Measurements from ENCODE around the gene GAK.
"Not testable (repeated sequence)": the region's sequence is repeated elsewhere in the genome, so short reads cannot be mapped to it uniquely, and the experiment has no call there.

Gene GAK

DNA sequence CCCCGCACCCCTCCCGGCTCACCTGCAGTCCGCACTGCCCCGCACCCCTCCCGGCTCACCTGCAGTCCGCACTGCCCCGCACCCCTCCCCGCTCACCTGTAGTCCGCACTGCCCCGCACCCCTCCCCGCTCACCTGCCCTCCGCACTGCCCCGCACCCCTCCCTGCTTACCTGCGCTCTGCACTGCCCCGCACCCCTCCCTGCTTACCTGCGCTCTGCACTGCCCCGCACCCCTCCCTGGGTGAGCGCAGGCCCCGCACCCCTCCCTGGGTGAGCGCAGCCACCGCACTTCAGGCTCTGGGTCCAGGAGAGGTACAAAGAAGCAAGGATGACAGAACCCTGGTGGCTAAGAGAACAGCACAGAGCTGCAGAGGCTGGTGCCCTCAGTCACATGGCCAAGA lies 4.5 kb downstream of the GAK start:
- not testable (repeated sequence) for H3K4me3 ChIP-seq (ENCODE audit: low read depth in 1 of 2, low read length in 2 of 2); H3K27ac ChIP-seq (ENCODE audit: low read depth, low read length); H3K9me3 ChIP-seq (ENCODE audit: low read length); H3K27me3 ChIP-seq (ENCODE audit: control insufficient read depth in 1 of 2, insufficient read depth in 2 of 2, low read length in 2 of 2); H3K36me3 ChIP-seq (ENCODE audit: insufficient read depth, low read length); H3K9ac ChIP-seq (ENCODE audit: low read length)
- peaks cover 29% of the 10 kb centered on the region for H3K4me1 ChIP-seq (ENCODE audit: insufficient read depth, low read length)

DNA sequence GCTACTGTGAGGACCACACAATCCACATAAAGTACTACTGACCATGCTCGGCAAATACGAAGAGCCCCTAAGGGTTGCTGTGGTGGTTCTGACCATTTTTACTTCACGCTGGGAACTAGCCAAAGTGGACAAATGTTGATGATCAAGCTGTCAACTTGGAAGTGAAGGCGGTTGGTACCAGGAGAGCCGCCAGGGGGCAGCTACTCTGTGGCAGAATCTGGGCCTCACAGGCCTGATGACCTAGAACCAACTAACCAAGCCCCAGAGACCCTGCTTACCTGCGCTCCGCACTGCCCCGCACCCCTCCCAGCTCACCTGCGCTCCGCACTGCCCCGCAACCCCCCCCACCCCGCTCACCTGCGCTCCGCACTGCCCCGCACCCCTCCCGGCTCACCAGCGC lies 5.6 kb downstream of the GAK start:
- H3K9me3 ChIP-seq (ENCODE audit: low read length), result no peaks in the 10 kb centered on the region
- peaks cover 30% of the 10 kb centered on the region for H3K4me1 ChIP-seq (ENCODE audit: insufficient read depth, low read length)
- H3K27me3 ChIP-seq (ENCODE audit: control insufficient read depth in 1 of 2, insufficient read depth in 2 of 2, low read length in 2 of 2), result no peaks in the 10 kb centered on the region
- no peak overlapping the region for H3K27ac ChIP-seq (ENCODE audit: low read depth, low read length)
- no peaks in the 10 kb centered on the region for H3K36me3 ChIP-seq (ENCODE audit: insufficient read depth, low read length)
- no peak overlapping the region for H3K4me3 ChIP-seq (ENCODE audit: low read depth in 1 of 2, low read length in 2 of 2)
- H3K9ac ChIP-seq (ENCODE audit: low read length), result no peak overlapping the region

DNA sequence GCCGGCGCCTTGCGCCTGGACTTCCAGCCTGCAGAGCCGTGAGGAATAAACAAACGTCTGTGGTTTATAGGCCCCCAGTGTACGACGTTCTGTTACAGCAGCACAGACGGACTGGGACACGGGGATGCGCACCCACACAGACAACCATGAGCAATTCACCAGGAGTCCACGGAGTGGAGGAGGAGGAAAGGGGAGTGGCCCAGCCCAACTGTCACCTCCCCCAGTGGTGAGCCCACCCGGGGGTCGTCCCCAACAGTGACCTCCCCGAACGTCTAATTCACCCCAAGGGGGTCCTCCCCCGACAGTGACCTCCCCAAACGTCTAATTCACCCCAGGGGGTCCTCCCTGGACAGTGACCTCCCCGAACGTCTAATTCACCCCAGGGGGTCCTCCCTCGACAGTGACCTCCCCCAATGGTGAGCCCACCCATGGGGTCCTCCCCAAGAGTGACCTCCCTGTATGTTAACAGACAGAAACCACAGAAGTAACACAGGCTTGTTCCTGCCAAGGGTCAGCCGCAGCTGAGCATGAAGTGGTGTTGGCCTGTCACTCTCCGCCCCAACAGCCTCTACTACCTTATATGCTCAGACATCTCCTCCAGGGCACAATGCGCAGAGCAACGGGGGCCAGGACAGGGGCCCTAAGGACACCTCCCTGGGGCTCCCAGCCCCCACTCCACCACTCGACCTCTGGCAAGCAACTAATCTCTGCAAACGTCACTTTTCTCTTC lies 6.2 kb downstream of the GAK start:
- Histone ChIP-seq H3K9ac (ENCODE audit: low read length) (no peak overlapping the region), H3K27ac (ENCODE audit: low read depth, low read length) (no peak overlapping the region), H3K27me3 (ENCODE audit: control insufficient read depth in 1 of 2, insufficient read depth in 2 of 2, low read length in 2 of 2) (no peaks in the 10 kb centered on the region), H3K4me1 (ENCODE audit: insufficient read depth, low read length) (peaks cover 32% of the 10 kb centered on the region), H3K36me3 (ENCODE audit: insufficient read depth, low read length) (no peaks in the 10 kb centered on the region), H3K9me3 (ENCODE audit: low read length) (no peaks in the 10 kb centered on the region), H3K4me3 (ENCODE audit: low read depth in 1 of 2, low read length in 2 of 2) (no peak overlapping the region)

DNA sequence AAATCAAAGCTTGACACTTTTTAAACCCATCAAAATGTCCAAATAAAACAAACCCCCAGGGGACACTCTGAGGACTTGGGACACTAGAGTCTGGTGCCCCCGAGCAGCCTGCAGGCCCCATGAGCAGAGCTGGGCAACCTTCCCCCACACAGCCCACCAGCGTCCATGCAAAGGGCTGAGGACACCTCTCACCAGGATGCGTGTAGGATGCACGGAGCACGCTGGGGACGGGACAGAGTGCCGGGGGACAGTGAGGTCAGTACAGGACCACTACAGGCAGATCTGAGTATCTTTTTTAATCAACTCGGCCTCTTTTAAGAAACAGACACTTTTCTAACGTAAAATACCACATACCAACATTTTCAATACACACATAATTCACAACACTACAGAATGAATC lies 6.9 kb downstream of the GAK start:
- Histone ChIP-seq H3K4me3 (ENCODE audit: low read depth in 1 of 2, low read length in 2 of 2) (no peak overlapping the region), H3K27ac (ENCODE audit: low read depth, low read length) (no peak overlapping the region), H3K9ac (ENCODE audit: low read length) (no peak overlapping the region), H3K9me3 (ENCODE audit: low read length) (no peaks in the 10 kb centered on the region), H3K36me3 (ENCODE audit: insufficient read depth, low read length) (no peaks in the 10 kb centered on the region), H3K4me1 (ENCODE audit: insufficient read depth, low read length) (peaks cover 26% of the 10 kb centered on the region), H3K27me3 (ENCODE audit: control insufficient read depth in 1 of 2, insufficient read depth in 2 of 2, low read length in 2 of 2) (no peaks in the 10 kb centered on the region)

DNA sequence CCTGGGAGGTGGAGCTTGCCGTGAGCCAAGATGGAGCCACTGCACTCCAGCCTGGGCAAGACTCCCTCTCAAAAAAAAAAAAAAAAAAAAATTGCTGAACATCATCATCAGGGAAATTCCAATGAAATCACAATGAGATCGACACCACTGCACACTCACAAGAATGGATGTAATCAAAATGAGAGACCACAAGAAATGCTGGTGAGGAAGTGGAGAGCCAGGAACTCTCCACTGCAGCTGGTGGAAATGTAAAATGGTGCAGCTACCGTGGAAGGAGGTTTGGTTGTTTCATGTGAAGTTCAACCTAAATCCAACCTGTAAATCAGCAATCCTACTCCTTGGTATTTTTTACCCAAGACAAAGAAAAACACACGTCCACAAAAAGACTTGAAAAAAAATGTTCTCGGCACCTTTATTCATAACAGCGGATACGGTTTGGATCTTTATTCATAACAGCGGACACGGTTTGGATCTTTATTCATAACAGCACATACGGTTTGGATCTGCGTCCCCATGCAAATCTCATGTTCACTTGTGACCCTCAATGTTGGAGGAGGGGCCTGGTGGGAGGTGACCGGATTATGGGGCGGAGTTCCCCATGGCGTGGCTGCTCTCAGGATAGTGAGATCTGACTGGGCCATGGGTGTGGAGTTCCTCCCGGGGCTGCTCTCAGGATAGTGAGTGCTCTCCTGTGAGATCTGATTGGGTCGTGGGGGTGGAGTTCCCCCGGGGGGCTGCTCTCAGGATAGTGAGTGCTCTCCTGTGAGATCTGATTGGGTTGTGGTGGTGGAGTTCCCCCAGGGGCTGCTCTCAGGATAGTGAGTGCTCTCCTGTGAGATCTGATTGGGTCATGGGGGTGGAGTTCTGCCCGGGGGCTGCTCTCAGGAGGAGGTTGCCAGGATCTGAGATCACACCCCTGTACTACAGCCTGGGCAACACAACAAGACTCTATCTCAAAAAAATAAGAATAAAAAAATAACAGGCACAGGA lies 7.7 kb downstream of the GAK start:
- H3K9me3 ChIP-seq (ENCODE audit: low read length), result no peaks in the 10 kb centered on the region
- H3K4me3 ChIP-seq (ENCODE audit: low read depth in 1 of 2, low read length in 2 of 2), result no peak overlapping the region
- no peak overlapping the region for H3K9ac ChIP-seq (ENCODE audit: low read length)
- H3K27ac ChIP-seq (ENCODE audit: low read depth, low read length), result no peak overlapping the region
- no peaks in the 10 kb centered on the region for H3K36me3 ChIP-seq (ENCODE audit: insufficient read depth, low read length)
- H3K4me1 ChIP-seq (ENCODE audit: insufficient read depth, low read length), result peaks cover 19% of the 10 kb centered on the region
- H3K27me3 ChIP-seq (ENCODE audit: control insufficient read depth in 1 of 2, insufficient read depth in 2 of 2, low read length in 2 of 2), result no peaks in the 10 kb centered on the region

DNA sequence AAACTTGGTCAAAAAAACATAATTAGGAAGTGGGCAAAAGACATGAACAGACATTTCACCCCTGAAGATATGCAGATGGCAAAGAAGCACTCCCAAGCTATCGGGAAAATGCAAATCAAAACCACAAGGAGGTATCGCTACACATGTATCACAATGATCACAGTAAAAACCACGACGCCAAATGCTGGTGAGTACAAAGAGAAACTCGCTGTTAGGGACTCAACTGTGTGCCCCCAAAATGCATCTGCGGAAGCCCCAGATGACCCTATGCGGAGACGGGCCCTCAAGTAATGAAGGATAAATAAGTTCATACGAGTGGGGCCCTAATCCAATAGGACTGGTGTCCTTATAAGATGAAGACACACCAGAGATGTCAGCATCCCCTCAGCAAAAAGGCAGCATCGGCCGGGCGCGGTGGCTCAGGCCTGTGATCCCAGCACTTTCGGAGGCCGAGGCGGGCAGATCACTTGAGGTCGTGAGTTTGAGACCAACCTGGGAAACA lies 10.2 kb downstream of the GAK start:
- Histone ChIP-seq H3K27ac (ENCODE audit: low read depth, low read length) (no peak overlapping the region), H3K4me3 (ENCODE audit: low read depth in 1 of 2, low read length in 2 of 2) (no peak overlapping the region), H3K36me3 (ENCODE audit: insufficient read depth, low read length) (no peaks in the 10 kb centered on the region), H3K27me3 (ENCODE audit: control insufficient read depth in 1 of 2, insufficient read depth in 2 of 2, low read length in 2 of 2) (no peaks in the 10 kb centered on the region), H3K9ac (ENCODE audit: low read length) (no peak overlapping the region), H3K4me1 (ENCODE audit: insufficient read depth, low read length) (peaks cover 15% of the 10 kb centered on the region), H3K9me3 (ENCODE audit: low read length) (no peaks in the 10 kb centered on the region)

DNA sequence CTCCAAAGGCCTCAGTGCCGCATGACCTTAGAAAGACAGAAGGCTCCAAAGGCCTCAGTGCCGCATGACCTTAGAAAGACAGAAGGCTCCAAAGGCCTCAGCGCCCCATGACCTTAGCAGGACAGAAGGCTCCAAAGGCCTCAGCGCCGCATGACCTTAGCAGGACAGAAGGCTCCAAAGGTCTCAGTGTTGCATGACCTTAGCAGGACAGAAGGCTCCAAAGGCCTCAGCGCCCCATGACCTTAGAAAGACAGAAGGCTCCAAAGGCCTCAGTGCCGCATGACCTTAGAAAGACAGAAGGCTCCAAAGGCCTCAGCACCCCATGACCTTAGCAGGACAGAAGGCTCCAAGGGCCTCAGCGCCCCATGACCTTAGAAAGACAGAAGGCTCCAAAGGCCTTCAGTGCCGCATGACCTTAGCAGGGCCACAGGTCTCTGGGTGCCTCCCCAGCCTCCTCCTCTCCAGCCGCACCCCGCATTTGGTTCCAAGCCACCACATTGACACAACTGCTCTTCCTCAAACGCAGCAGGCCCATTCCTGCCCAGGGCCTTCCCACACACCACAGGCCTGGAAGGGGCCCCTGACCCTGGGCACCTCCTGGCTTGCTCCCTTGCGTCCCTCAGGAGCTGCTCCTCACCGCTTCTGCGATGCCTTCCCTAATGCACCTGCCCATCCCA lies 13.0 kb downstream of the GAK start:
- not testable (repeated sequence) for H3K9me3 ChIP-seq (ENCODE audit: low read length); H3K27me3 ChIP-seq (ENCODE audit: control insufficient read depth in 1 of 2, insufficient read depth in 2 of 2, low read length in 2 of 2); H3K9ac ChIP-seq (ENCODE audit: low read length); H3K27ac ChIP-seq (ENCODE audit: low read depth, low read length); H3K36me3 ChIP-seq (ENCODE audit: insufficient read depth, low read length); H3K4me3 ChIP-seq (ENCODE audit: low read depth in 1 of 2, low read length in 2 of 2)
- peaks cover 17% of the 10 kb centered on the region for H3K4me1 ChIP-seq (ENCODE audit: insufficient read depth, low read length)

DNA sequence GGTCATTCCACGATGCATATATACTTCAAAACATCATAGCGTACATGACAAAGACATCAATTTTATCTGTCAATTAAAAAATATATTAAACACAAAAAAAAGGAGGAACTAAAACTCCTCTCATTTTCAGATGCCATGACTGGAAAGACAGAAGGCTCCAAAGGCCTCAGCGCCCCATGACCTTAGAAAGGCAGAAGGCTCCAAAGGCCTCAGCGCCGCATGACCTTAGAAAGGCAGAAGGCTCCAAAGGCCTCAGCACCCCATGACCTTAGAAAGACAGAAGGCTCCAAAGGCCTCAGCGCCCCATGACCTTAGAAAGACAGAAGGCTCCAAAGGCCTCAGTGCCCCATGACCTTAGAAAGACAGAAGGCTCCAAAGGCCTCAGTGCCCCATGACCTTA lies 13.5 kb downstream of the GAK start:
- H3K27me3 ChIP-seq (ENCODE audit: control insufficient read depth in 1 of 2, insufficient read depth in 2 of 2, low read length in 2 of 2); H3K4me3 ChIP-seq (ENCODE audit: low read depth in 1 of 2, low read length in 2 of 2); H3K9me3 ChIP-seq (ENCODE audit: low read length); H3K9ac ChIP-seq (ENCODE audit: low read length); H3K27ac ChIP-seq (ENCODE audit: low read depth, low read length); H3K36me3 ChIP-seq (ENCODE audit: insufficient read depth, low read length): not testable (repeated sequence)
- H3K4me1 ChIP-seq (ENCODE audit: insufficient read depth, low read length), result peaks cover 17% of the 10 kb centered on the region

DNA sequence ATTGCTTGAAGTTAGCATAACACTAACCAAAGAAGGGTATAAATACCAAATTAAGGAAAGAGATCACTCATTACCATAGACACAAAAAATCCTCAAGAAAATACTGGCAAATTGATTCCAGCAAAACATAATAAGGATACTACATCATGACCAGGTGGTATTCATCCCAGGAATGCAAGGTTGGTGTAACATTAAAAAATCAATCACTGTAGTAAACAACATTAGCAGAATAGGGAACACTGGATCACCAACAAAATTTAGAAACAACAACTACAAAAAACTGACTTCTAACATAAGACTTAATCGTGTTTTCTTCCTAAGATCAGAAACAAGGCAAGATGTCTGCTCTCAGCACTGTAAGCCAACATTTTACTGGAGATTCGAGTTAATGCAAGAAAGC lies 14.1 kb downstream of the GAK start:
- no peak overlapping the region for H3K4me3 ChIP-seq (ENCODE audit: low read depth in 1 of 2, low read length in 2 of 2)
- no peak overlapping the region for H3K27ac ChIP-seq (ENCODE audit: low read depth, low read length)
- peaks cover 17% of the 10 kb centered on the region for H3K4me1 ChIP-seq (ENCODE audit: insufficient read depth, low read length)
- H3K9me3 ChIP-seq (ENCODE audit: low read length), result no peaks in the 10 kb centered on the region
- H3K36me3 ChIP-seq (ENCODE audit: insufficient read depth, low read length), result no peaks in the 10 kb centered on the region
- H3K9ac ChIP-seq (ENCODE audit: low read length), result no peak overlapping the region
- no peaks in the 10 kb centered on the region for H3K27me3 ChIP-seq (ENCODE audit: control insufficient read depth in 1 of 2, insufficient read depth in 2 of 2, low read length in 2 of 2)

DNA sequence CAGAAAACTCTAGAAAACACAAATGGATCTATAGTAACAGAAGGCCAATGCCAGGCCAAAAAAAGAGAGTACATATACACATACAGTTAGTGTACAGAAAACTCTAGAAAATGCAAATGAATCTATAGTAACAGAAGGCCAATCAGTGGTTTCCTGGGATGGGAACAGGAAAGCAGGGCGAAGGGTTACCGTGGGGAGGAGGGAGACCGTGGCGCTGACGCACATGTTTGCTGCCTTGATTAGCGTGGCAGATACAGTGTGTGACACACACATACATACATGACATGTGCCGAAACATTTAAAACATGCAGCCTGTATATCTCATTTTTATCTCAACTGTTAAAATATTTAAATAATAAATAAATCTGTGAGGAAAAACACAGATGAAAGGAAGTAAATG lies 14.7 kb downstream of the GAK start:
- no peak overlapping the region for H3K4me3 ChIP-seq (ENCODE audit: low read depth in 1 of 2, low read length in 2 of 2)
- H3K4me1 ChIP-seq (ENCODE audit: insufficient read depth, low read length), result peaks cover 17% of the 10 kb centered on the region

DNA sequence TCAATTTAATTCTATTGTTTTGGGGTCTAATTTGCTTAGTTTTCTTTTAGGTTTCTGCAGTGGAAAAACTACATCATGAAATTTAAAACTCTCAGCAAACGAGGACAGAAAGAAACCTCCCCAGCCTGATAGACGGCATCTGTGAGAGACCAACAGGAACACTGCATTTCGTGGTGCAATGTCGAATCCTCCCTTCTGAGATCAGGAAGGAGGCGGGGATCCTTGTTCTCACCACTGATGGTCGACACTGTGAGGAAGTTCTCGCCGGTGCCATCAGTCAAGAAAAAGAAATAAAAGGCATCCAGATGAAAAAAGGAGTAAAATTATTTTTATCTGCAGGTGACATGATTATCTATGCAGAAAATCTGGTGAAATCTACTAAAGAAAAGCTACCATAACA lies 16.5 kb downstream of the GAK start:
- H3K27me3 ChIP-seq (ENCODE audit: control insufficient read depth in 1 of 2, insufficient read depth in 2 of 2, low read length in 2 of 2), result no peaks in the 10 kb centered on the region
- peaks cover 7% of the 10 kb centered on the region for H3K4me1 ChIP-seq (ENCODE audit: insufficient read depth, low read length)
- no peak overlapping the region for H3K4me3 ChIP-seq (ENCODE audit: low read depth in 1 of 2, low read length in 2 of 2)
- no peak overlapping the region for H3K27ac ChIP-seq (ENCODE audit: low read depth, low read length)
- no peaks in the 10 kb centered on the region for H3K9me3 ChIP-seq (ENCODE audit: low read length)
- no peak overlapping the region for H3K9ac ChIP-seq (ENCODE audit: low read length)
- H3K36me3 ChIP-seq (ENCODE audit: insufficient read depth, low read length), result peaks cover 23% of the 10 kb centered on the region

More for the DNA sequence above, 14.7 kb downstream of the GAK start:
- Histone ChIP-seq H3K27me3 (ENCODE audit: control insufficient read depth in 1 of 2, insufficient read depth in 2 of 2, low read length in 2 of 2) (no peaks in the 10 kb centered on the region), H3K27ac (ENCODE audit: low read depth, low read length) (no peak overlapping the region), H3K9ac (ENCODE audit: low read length) (no peak overlapping the region), H3K9me3 (ENCODE audit: low read length) (no peaks in the 10 kb centered on the region), H3K36me3 (ENCODE audit: insufficient read depth, low read length) (peaks cover 4% of the 10 kb centered on the region)
